Activated gamma-delta T cell treated with anti-CD3 and anti-CD28 coated beads, Interleukin-2, amount 50 U/mL, for 16 hours (primary cell): Measurements from ENCODE around the gene KRT4.

Source experiments
- DNase-seq: peaks from one replicate; pipeline ENCODE4 v3.0.0-alpha.2; 2020; ENCODE audit warnings: low read depth

KRT4 gene

GRCh38 chr12:52821826-52822660, 8.1 kb upstream of the KRT4 start:
- DNase-seq = no peak

GRCh38 chr12:52821071-52821730, 7.3 kb upstream of the KRT4 start:
- no peak for DNase-seq

GRCh38 chr12:52820521-52820920, 6.6 kb upstream of the KRT4 start:
- no peak for DNase-seq

- no peak for DNase-seq
These were observed 6.0 kb upstream of the KRT4 start for GRCh38 chr12:52819731-52820510.

GRCh38 chr12:52818887-52819420, 5.0 kb upstream of the KRT4 start:
- DNase-seq = no peak

- no peak for DNase-seq
These were observed 4.5 kb upstream of the KRT4 start for GRCh38 chr12:52818388-52818787.

- no peak for DNase-seq
These were observed 3.9 kb upstream of the KRT4 start for GRCh38 chr12:52817699-52818238.

- no peak for DNase-seq
These were observed 3.2 kb upstream of the KRT4 start for GRCh38 chr12:52817003-52817698.

GRCh38 chr12:52815676-52816588, 2.0 kb upstream of the KRT4 start:
- DNase-seq = no peak

GRCh38 chr12:52815161-52815560, 1.2 kb upstream of the KRT4 start:
- no peak for DNase-seq

- DNase-seq = no peak
These were observed 817 bp upstream of the KRT4 start for GRCh38 chr12:52814710-52815155.

- no peak for DNase-seq
These were observed 605 bp downstream of the KRT4 start for GRCh38 chr12:52813203-52813819.

- DNase-seq = no peak
These were observed 1.2 kb downstream of the KRT4 start for GRCh38 chr12:52812749-52813148.

GRCh38 chr12:52812073-52812400, 1.9 kb downstream of the KRT4 start:
- no peak for DNase-seq

GRCh38 chr12:52811191-52812072, 2.5 kb downstream of the KRT4 start:
- no peak for DNase-seq

GRCh38 chr12:52810554-52810953, 3.4 kb downstream of the KRT4 start:
- no peak for DNase-seq

- no peak for DNase-seq
These were observed 4.8 kb downstream of the KRT4 start for GRCh38 chr12:52809166-52809565.

- no peak for DNase-seq
These were observed 5.2 kb downstream of the KRT4 start for GRCh38 chr12:52808573-52809160.
